GM19193 (cell line): Measurements from ENCODE around the gene LILRB4.
A peak's percentile ranks its signal among the peaks of the same experiment; 100 is the strongest.
"Not testable (repeated sequence)": the region's sequence is repeated elsewhere in the genome, so short reads cannot be mapped to it uniquely, and the experiment has no call there.

ENCODE experiments used
- POLR2A ChIP-seq: IDR thresholded peaks from 4 replicates; pipeline ENCODE4 v1.6.1; 2011; ENCODE audit not compliant: insufficient read depth, insufficient read length; ENCODE audit errors: extremely low read depth

Gene LILRB4

DNA sequence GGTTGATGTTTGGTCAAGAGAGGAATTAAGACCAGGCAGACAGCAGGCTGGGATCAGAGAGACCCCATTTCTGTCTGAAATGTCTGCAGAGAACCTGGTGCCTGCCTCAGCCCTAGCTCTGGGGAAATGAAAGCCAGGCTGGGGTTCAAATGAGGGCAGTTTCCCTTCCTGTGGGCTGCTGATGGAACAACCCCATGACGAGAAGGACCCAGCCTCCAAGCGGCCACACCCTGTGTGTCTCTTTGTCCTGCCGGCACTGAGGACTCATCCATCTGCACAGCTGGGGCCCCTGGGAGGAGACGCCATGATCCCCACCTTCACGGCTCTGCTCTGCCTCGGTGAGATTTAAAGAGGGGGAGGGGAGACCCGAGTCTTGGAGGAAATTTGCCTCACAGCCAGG, at the start of gene LILRB4:
TSS of gene LILRB4 (plus strand) at position 256 of the 400 bp plus-strand sequence. CDS start at position 305, 49 bp downstream.
- TF ChIP-seq POLR2A: peak; percentile 56

DNA sequence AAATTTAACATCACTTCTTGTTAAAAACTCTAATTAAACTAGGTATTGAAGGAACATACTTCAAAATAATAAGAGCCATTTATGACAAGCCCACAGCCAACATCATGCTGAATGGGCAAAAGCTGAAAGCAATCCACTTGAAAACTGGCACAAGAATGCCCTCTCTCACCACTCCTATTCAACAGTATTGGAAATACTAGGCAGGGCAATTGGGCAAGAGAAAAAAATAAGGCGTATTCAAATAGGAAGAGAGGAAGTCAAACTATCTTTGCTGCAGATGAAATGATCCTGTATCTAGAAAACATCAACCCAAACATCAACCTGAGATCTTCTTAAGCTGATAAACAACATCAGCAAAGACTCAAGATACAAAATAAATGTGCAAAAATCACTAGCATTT, 48.1 kb upstream of the LILRB4 start:
- TF ChIP-seq POLR2A: no peak

DNA sequence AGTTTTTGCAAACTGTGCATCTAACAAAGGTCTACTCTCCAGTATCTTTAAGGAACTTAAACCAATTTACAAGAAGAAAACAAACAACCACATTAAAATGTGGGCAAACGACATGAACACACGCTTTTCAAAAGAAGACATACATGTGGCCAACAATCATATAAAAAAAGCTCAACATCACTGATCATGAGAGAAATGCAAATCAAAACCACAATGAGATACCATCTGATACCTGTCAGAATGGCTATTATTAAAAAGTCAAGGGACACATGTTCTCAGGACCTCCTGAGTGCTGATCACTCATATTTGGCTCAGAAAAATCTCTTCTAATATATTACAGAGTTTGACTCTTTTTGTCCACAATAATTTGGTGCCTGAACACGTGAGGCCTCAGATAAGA, 46.7 kb upstream of the LILRB4 start:
- TF ChIP-seq POLR2A: no peak

DNA sequence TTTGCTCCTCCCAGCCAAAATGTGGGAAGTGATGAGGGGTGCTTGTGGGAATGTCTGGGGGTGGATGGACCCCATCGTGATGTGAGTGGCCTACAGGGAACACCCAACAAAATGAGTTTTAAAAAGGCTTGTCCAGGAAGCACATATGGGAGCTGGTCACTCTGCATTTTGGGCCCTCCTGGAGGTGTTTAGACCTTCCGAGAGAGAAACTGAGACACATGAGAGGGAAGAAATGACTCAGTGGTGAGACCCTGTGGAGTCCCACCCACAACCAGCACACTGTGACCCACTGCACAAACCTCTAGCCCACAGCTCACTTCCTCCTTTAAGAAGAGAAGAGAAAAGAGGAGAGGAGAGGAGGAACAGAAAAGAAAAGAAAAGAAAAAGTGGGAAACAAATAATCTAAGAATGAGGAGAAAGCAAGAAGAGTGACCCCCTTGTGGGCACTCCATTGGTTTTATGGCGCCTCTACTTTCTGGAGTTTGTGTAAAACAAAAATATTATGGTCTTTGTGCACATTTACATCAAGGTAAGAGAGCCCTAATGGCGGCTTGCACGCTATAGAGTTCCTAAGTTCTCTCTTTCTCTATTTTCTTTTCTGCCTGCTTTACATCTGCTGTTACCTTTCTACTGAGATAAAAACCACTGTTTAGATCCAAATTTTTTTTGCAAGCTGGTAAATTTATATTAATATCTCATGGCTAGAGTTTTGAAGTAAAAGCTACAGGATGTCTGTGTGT, 45.8 kb upstream of the LILRB4 start:
- TF ChIP-seq POLR2A: peak; percentile 54

DNA sequence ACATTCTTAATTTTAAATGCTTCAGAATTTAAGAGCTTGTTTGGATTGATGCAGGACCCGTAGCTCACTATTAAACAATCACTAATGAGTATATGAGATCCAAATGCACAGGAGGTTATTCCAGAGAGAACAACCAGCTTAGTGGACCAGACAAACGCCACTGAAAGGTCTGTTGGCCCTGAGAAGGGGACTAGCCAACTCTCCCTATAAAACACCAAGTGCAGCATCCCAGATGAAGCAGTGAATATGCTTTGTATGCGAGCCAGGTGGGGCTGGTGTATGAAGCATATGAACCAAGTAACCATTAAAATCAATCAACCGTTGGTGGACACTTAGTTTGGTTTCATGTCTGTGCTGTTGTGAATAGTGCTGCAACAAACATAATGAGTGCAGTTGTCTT, 42.3 kb upstream of the LILRB4 start:
- TF ChIP-seq POLR2A: no peak

DNA sequence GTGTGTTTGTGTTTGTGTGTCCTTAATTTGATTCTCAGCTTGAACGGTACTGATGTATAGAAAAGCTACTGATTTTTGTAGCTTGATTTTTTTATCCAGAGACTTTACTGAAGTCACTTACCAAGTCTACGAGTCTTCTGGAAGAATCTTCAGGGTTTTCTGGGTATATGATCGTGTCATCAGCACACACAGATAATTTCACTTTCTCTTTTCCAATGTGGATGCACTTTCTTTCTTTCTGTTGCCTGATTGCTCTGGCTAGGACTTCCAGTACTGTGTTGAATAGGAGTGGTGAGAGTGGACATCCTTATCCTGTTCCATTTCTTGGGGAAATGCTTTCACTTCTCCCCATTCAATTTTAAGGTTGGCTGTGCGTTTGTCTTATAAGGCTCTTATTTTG, 40.4 kb upstream of the LILRB4 start:
- no peak for TF ChIP-seq POLR2A

DNA sequence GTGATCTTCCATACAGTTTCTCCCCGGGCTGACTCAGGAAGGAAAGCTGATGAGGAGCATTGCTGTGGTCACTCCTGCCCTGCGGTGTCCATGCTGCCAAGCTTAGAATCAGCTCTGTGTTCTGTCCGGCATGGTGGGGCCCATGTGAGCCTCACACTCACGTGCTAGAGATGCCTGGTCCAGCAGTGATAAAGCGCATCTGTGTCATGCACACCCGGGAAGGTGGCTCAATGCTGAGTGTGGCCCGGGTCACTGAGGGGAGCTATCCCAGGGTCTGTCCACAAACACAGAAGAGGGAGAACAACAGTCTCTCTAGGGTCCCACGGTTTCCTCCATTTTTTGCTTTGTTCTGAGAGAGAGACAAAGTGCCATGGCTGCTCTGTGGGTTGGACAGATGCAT, 36.0 kb upstream of the LILRB4 start:
- TF ChIP-seq POLR2A: no peak

DNA sequence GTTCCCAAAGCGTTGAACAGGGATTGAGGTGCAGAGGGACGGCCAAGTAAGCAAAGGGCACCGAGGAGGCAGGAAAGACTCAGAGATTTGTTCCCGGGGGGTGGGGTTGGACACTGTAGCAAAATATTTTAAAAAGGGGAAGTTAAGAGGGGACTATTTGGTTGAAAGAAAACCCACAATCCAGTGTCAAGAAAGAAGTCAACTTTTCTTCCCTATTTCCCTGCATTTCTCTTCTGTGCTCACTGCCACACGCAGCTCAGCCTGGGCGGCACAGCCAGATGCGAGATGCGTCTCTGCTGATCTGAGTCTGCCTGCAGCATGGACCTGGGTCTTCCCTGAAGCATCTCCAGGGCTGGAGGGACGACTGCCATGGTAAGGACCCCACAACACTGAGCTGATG, 32.5 kb upstream of the LILRB4 start, which contains the start of gene LILRB1:
TSS of gene LILRB1 (plus strand) at position 223 of the 400 bp plus-strand sequence. CDS start 590 bp downstream, outside the sequence.
- not testable (repeated sequence) for TF ChIP-seq POLR2A

DNA sequence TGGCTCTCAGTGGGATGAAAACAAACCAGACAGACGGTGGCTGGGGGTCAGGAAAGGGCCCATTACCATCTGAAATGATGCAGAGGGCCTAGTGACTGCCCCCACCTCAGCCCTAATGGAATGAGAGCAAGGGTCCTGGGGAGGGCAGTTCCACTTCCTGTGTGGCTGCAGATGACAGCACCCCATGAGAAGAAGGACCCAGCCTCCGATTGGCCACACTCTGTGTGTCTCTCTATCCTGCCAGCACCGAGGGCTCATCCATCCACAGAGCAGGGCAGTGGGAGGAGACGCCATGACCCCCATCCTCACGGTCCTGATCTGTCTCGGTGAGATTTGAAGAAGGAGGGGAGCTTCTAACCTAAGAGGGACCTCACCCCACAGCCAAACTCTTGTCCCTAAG, 32.0 kb upstream of the LILRB4 start:
- TF ChIP-seq POLR2A: no peak

DNA sequence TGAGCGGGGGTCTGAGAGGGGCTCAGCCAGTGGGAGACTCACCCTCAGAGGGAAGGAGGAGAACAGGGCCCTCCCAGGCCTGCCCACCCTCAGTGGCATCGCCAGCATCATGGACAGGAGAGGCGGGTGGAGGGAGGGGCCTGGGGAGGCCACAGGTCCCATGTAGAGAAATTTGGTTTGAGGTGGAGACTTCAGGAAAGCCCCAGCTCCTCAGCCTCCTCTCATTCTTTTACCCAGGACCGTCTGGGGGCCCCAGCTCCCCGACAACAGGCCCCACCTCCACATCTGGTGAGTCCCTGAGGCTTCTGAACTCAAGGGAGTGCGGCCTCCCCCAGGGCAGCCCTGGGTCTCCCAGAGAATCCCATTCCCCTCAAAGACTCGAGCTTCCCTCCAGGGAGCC, 29.4 kb upstream of the LILRB4 start:
- TF ChIP-seq POLR2A: no peak

DNA sequence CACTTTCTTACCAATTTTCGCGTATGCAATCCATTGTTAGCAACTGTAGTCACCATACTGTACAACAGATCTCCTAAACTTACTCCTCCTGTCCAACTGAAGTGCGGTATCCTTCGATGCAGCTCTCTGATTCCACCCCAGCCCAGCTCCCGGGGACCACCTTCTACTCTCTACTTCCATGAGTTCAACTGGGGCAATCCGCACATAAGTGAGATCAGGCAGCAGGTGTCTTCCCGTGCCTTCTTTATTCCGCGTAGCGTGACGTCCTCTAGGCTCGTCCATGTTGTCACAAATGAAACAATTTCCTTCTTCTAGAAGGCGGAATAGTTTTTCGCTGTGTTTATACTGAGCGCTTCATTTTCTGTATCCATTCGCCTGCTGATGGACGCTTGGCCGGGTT, 24.1 kb upstream of the LILRB4 start:
- TF ChIP-seq POLR2A: no peak

DNA sequence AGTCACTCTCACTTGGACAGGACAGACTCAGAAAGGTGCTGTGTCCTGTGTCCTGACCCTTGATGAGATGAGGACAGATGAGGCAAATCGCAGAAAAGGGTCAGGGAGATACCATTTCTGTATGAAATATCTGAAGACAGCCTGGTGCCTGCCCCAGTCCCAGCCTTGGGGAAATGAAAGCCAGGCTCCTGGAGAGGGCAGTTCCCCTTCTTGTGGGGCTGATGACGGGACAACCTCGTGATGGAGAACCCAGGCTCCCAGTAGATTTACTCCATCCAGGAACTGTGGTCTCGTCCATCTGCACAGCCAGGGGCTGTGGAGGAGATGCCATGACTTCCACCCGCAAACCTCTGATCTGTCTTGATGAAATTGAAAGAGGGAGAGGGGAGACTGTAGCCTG, 18.7 kb upstream of the LILRB4 start:
- no peak for TF ChIP-seq POLR2A

DNA sequence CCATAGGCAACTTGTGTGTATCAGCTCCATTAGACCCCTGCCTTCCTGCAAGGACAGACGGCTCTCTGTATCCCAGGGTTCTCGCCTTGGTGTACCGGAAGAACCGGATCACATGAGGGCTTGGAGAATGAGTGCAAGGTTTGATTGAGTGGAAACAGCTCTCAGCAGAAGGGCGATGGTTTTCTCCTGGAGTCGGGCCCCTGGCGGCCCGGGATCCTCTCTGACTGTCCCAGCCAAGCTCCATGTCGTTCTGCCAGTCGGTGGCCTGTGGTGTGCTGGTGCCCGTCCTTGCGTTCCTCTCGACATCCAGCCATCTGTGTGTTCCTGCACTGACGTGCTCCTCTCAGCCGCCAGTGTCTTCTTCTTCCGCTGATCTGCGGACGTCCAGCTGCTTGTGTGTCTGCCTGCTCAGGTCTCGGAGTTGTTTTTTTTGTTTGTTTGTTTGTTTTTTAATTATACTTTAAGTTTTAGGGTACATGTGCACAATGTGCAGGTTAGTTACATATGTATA, 16.4 kb upstream of the LILRB4 start:
- no peak for TF ChIP-seq POLR2A

DNA sequence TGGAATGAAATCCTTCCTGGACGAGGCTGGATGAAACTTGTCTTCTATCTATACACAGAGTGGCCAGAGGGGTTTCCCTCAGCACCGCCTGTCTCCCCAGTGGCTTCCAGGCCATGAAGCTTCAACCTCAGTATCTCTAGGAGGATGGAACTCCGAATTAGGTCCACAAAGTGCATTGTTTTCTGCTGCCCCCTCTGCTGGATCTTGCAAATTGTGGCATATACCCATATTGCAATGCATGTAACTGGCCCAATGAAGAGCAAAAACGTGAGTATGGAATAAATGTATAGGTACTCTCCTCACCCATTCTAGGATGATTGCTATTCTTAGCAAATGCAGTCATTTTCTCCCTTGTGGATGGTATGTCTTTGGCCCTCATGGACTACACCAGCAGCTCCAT, 14.7 kb upstream of the LILRB4 start:
- TF ChIP-seq POLR2A: no peak

DNA sequence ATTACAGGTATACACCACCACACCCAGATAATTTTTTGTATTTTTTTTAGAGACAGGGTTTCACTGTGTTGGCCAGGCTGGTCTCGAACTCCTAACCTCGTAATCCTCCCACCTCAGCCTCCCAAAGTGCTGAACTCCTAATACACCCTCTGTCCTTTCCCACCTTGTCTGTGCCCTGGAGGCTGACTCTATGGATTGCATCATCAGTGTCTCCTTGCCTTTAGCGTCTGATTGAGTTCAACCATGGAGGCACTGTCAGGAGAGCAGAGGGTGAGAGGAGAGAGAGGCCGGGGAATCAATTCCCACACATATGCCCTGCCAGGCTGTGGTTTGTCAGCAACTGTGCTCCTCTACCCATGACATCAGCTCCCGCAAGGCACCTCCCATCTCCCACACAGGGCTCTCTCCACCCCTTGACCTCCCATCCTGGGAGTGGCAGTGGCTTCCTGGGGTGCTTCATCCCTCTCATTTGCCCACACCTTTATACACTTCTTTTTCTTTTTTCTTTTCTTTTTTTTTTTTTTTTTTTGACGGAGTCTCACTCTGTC, 12.6 kb upstream of the LILRB4 start:
- TF ChIP-seq POLR2A: no peak

DNA sequence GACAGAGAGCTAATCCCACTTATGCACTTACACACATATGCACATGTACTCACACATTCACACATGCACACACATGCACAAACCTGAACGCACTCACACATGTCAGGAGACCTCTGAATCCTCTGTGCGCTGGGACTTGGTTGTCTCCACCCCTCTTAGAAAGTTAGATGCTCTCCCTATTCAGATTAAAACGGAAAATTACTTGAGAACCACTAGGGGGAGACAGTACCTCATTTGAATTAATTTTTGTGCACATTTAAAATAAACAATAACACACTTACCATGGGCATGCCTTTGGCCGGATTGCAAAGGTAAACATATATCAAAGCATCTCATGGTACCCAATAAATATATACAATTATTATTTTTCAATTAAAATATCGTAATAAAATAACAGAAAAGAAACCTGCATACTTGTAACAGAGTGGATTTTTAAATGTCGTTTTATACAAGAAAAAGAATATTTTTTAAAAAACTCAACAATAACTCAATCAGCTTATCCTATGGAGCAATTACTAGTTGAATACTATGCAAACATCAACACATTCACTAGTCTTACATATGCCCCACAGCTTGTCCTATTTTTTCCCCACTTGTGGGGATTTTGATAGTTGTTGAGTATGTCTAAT, 9.5 kb upstream of the LILRB4 start:
- TF ChIP-seq POLR2A: no peak
